ENCODE measurements around the gene PCYT2. TPM values are rescaled to one million over a fixed set of nuclear protein-coding genes. Genes with fewer than 3 reads are reported as not detected.

The PCYT2 gene
- total RNA-seq, 1 experiment from 2014 or later, result 31.4 TPM

GRCh38 chr17:81939881-81940385 lies 28.7 kb upstream of the PCYT2 start:
- H3K36me3 Mint-ChIP-seq, result peaks cover 3% of the 10 kb centered on the region; the same call in 1 of the 2 replicates
- no peak overlapping the region for H3K27ac Mint-ChIP-seq
- ATAC-seq (no peak), DNase-seq (ENCODE audit: low spot score) (no peak)
- H3K4me1 Mint-ChIP-seq, result peaks cover 22% of the 10 kb centered on the region
- TF ChIP-seq E2F4 (CRISPR knock-in tag; IDR thresholded peaks at IDR 0.05; ENCODE audit: borderline replicate concordance, low read depth) (no peak), NFYB (CRISPR knock-in tag; conservative IDR thresholded peaks at IDR 0.05; ENCODE audit: low read depth) (no peak)
- CTCF ChIA-PET, result interaction anchor here (0.6 to 3.2 kb wide), 4 partner anchors 19 to 81 kb away, joined by 3 to 16 read pairs (median 4); no protein-coding TSS in a partner anchor
- H3K27me3 Mint-ChIP-seq (ENCODE audit: low read depth), result peaks cover 23% of the 10 kb centered on the region
- POLR2A ChIA-PET, result interaction anchor here (0.5 to 1.2 kb wide), 2 partner anchors 8 to 9 kb away, joined by 3 read pairs; no protein-coding TSS in a partner anchor
- H3K4me3 Mint-ChIP-seq, result no peak overlapping the region
- H3K9me3 Mint-ChIP-seq, result no peaks in the 10 kb centered on the region

GRCh38 chr17:81939218-81939617 lies 28.0 kb upstream of the PCYT2 start:
- H3K27ac Mint-ChIP-seq, result no peak overlapping the region
- peaks cover 22% of the 10 kb centered on the region for H3K4me1 Mint-ChIP-seq
- H3K9me3 Mint-ChIP-seq, result no peaks in the 10 kb centered on the region
- ATAC-seq (no peak), DNase-seq (ENCODE audit: low spot score) (no peak)
- POLR2A ChIA-PET, result no interaction called here
- no peak overlapping the region for H3K4me3 Mint-ChIP-seq
- TF ChIP-seq ZBTB21 (CRISPR knock-in tag; IDR thresholded peaks at IDR 0.05; ENCODE audit: borderline replicate concordance) (no peak), SOX15 (CRISPR knock-in tag; IDR thresholded peaks at IDR 0.05) (no peak), ZNF416 (CRISPR knock-in tag; IDR thresholded peaks at IDR 0.05) (no peak), CDX4 (CRISPR knock-in tag; IDR thresholded peaks at IDR 0.05; ENCODE audit: borderline replicate concordance) (no peak), ERG (CRISPR knock-in tag; IDR thresholded peaks at IDR 0.05) (no peak), KAT7 (CRISPR knock-in tag; IDR thresholded peaks at IDR 0.05; ENCODE audit: borderline replicate concordance) (no peak), ZSCAN18 (CRISPR knock-in tag; IDR thresholded peaks at IDR 0.05) (no peak), ZBTB43 (CRISPR knock-in tag; IDR thresholded peaks at IDR 0.05) (no peak), NR1H2 (CRISPR knock-in tag; IDR thresholded peaks at IDR 0.05) (no peak), RELA (CRISPR knock-in tag; IDR thresholded peaks at IDR 0.05; ENCODE audit: borderline replicate concordance) (no peak)
- peaks cover 5% of the 10 kb centered on the region; the same call in 1 of the 2 replicates for H3K36me3 Mint-ChIP-seq
- CTCF ChIA-PET, result interaction anchor here (3.2 kb wide), 1 partner anchor 20 kb away, joined by 16 read pairs; no protein-coding TSS in a partner anchor
- peaks cover 23% of the 10 kb centered on the region for H3K27me3 Mint-ChIP-seq (ENCODE audit: low read depth)

GRCh38 chr17:81935709-81936084 lies 24.5 kb upstream of the PCYT2 start:
- H3K9me3 Mint-ChIP-seq, result no peaks in the 10 kb centered on the region
- ChIA-PET POLR2A (no interaction called here), CTCF (interaction anchor here (1.3 to 2.1 kb wide), 3 partner anchors 8 to 95 kb away, joined by 3 to 8 read pairs (median 5); partner anchors contain the start of genes MAFG and RAC3)
- ATAC-seq, result no peak
- DNase-seq (ENCODE audit: low spot score), result no peak
- peak overlapping the region; percentile 88 for H3K4me3 Mint-ChIP-seq
- H3K27me3 Mint-ChIP-seq (ENCODE audit: low read depth), result peaks cover 6% of the 10 kb centered on the region
- H3K27ac Mint-ChIP-seq, result no peak overlapping the region
- H3K36me3 Mint-ChIP-seq, result peaks cover 10% of the 10 kb centered on the region; the same call in 1 of the 2 replicates
- peaks cover 15% of the 10 kb centered on the region; the same call in 1 of the 2 replicates for H3K4me1 Mint-ChIP-seq
- TF ChIP-seq IRF1 (CRISPR knock-in tag; IDR thresholded peaks at IDR 0.05) (no peak), ZSCAN18 (CRISPR knock-in tag; IDR thresholded peaks at IDR 0.05) (no peak), CREB1 (CRISPR knock-in tag; IDR thresholded peaks at IDR 0.05) (no peak), MAX (CRISPR knock-in tag; IDR thresholded peaks at IDR 0.05) (no peak), TP53 (CRISPR knock-in tag; IDR thresholded peaks at IDR 0.05) (no peak), NFE2L1 (CRISPR knock-in tag; IDR thresholded peaks at IDR 0.05) (no peak), GABPB1 (CRISPR knock-in tag; IDR thresholded peaks at IDR 0.05) (no peak), ZNF425 (CRISPR knock-in tag; conservative IDR thresholded peaks at IDR 0.05) (no peak)
